GM23338 (cell line): ENCODE results near the gene KAT6B. TPM values are rescaled to one million over a fixed set of nuclear protein-coding genes. Genes with fewer than 3 reads are reported as not detected.

Source experiments
- ATAC-seq: fragments of 200-7000 bp; cut with Tn5 transposase; 3 replicates; pipeline ENCODE4 v1.9.1; 2020
- DNase-seq: peaks from one replicate; pipeline ENCODE4 v3.0.0-alpha.2; 2015; ENCODE audit warnings: low spot score
- H2AFZ ChIP-seq: fragments of 200-600 bp; sonication (generic); 2 replicates; pipeline ENCODE4 v1.8.0; 2016; ENCODE audit warnings: antibody characterized with exemption, mild to moderate bottlenecking, moderate library complexity
- H3F3A ChIP-seq: fragments of 200-600 bp; sonication (generic); replicated peaks from 2 replicates; pipeline ENCODE4 v1.8.0; 2017; ENCODE audit warnings: antibody characterized with exemption, mixed run types, low read depth
- H3K27ac ChIP-seq: fragments of 200-600 bp; sonication (generic); 2 replicates; pipeline ENCODE4 v1.6.1; 2016; ENCODE audit warnings: low read depth
- H3K27me3 ChIP-seq: fragments of 200-600 bp; sonication (generic); 2 replicates; pipeline ENCODE4 v1.8.0; 2016; ENCODE audit warnings: mild to moderate bottlenecking, mixed run types, moderate library complexity; ENCODE audit not compliant: insufficient read depth
- H3K36me3 ChIP-seq: fragments of 200-600 bp; sonication (generic); 2 replicates; pipeline ENCODE4 v1.8.0; 2016; ENCODE audit warnings: mild to moderate bottlenecking; ENCODE audit not compliant: insufficient read depth
- H3K4me1 ChIP-seq: fragments of 200-600 bp; sonication (generic); 2 replicates; pipeline ENCODE4 v1.8.0; 2016; ENCODE audit warnings: mild to moderate bottlenecking, moderate library complexity; ENCODE audit not compliant: insufficient read depth
- H3K4me2 ChIP-seq: fragments of 200-600 bp; sonication (generic); 2 replicates; pipeline ENCODE4 v1.7.1; 2017; ENCODE audit warnings: mixed run types
- H3K4me3 ChIP-seq: fragments of 200-600 bp; sonication (generic); 2 replicates; pipeline ENCODE4 v1.6.1; 2016; ENCODE audit warnings: mixed run types
- H3K79me2 ChIP-seq: fragments of 200-600 bp; sonication (generic); replicated peaks from 2 replicates; pipeline ENCODE4 v1.8.0; 2017; ENCODE audit warnings: mild to moderate bottlenecking; ENCODE audit not compliant: insufficient read depth
- H3K9me2 ChIP-seq: fragments of 200-600 bp; sonication (generic); 2 replicates; pipeline ENCODE4 v1.8.0; 2017; ENCODE audit not compliant: insufficient read depth
- H4K20me1 ChIP-seq: fragments of 200-600 bp; sonication (generic); replicated peaks from 2 replicates; pipeline ENCODE4 v1.8.0; 2017; ENCODE audit warnings: mild to moderate bottlenecking; ENCODE audit not compliant: insufficient read depth
- H3K27ac Mint-ChIP-seq: 2 replicates; pipeline ENCODE4 v1.8.0; 2020; ENCODE audit warnings: inconsistent platforms, mild to moderate bottlenecking, moderate library complexity, mixed read lengths
- H3K27me3 Mint-ChIP-seq: 3 replicates; pipeline ENCODE4 v1.8.0; 2022; ENCODE audit warnings: low read depth, mild to moderate bottlenecking, moderate library complexity, mixed read lengths, inconsistent platforms; ENCODE audit not compliant: insufficient read depth, poor library complexity
- H3K36me3 Mint-ChIP-seq: 3 replicates; pipeline ENCODE4 v1.8.0; 2021; ENCODE audit warnings: low read depth, mild to moderate bottlenecking, inconsistent platforms, moderate library complexity, mixed read lengths
- H3K4me1 Mint-ChIP-seq: 3 replicates; pipeline ENCODE4 v1.8.0; 2020; ENCODE audit warnings: mild to moderate bottlenecking, inconsistent platforms, mixed read lengths
- H3K4me3 Mint-ChIP-seq: 3 replicates; pipeline ENCODE4 v1.8.0; 2021; ENCODE audit warnings: moderate library complexity, mild to moderate bottlenecking, inconsistent platforms, mixed read lengths
- H3K9me3 Mint-ChIP-seq: 3 replicates; pipeline ENCODE4 v1.8.0; 2020; ENCODE audit warnings: moderate library complexity, mild to moderate bottlenecking, inconsistent platforms, mixed read lengths
- CREB1 ChIP-seq: fragments of 250-450 bp; sonication (Bioruptor Pico); IDR thresholded peaks from 2 replicates; pipeline ENCODE4 v1.5.0; 2020; ENCODE audit warnings: low read depth, mild to moderate bottlenecking, moderate library complexity
- EZH2 ChIP-seq: fragments of 200-600 bp; sonication (generic); IDR thresholded peaks from one replicate; pipeline ENCODE4 v1.8.0; 2017; ENCODE audit warnings: antibody characterized with exemption, mild to moderate bottlenecking, low read depth; ENCODE audit not compliant: unreplicated experiment
- EZH2phosphoT487 ChIP-seq: fragments of 200-600 bp; sonication (generic); IDR thresholded peaks from one replicate; pipeline ENCODE4 v1.8.1; 2018; ENCODE audit warnings: antibody characterized with exemption; ENCODE audit not compliant: unreplicated experiment
- JUNB ChIP-seq: IDR thresholded peaks from one replicate; pipeline ENCODE4 v1.6.1; 2016; ENCODE audit warnings: antibody characterized with exemption; ENCODE audit not compliant: unreplicated experiment
- NANOG ChIP-seq: IDR thresholded peaks from 2 replicates; pipeline ENCODE4 v1.6.1; 2016; ENCODE audit warnings: antibody characterized with exemption, borderline replicate concordance
- POLR2AphosphoS5 ChIP-seq: IDR thresholded peaks from 2 replicates; pipeline ENCODE4 v1.6.1; 2016; ENCODE audit warnings: antibody characterized with exemption, low read depth
- STAT1 ChIP-seq: IDR thresholded peaks from one replicate; pipeline ENCODE4 v1.6.1; 2016; ENCODE audit warnings: antibody characterized with exemption; ENCODE audit not compliant: unreplicated experiment
- ZNF114 ChIP-seq: fragments of 250-450 bp; sonication (Bioruptor Pico); IDR thresholded peaks from 2 replicates; pipeline ENCODE4 v1.5.0; 2020; ENCODE audit warnings: mild to moderate bottlenecking, moderate library complexity
- ZNF331 ChIP-seq: fragments of 250-450 bp; sonication (Bioruptor Pico); IDR thresholded peaks from 2 replicates; pipeline ENCODE4 v1.5.0; 2020; ENCODE audit warnings: low read depth, mild to moderate bottlenecking, moderate library complexity
- polyA plus RNA-seq: library from polyadenylated mRNA; unstranded; fragments of >200 nt; fragmentation: Nextera tagmentation; extraction: Ambion mirVana; gene quantifications from 2 replicates; pipeline ENCODE4 v1.2.1, GENCODE V29; 2016
- total RNA-seq: library from RNA; depleted of rRNA; stranded (reverse); fragments of >200 nt; shearing (Covaris generic); gene quantifications from 2 replicates; pipeline ENCODE4 v1.2.3, GENCODE V29; 2014
- TF ChIP-seq, protein P1 (sequence below): fragments of 250-450 bp; sonication (Bioruptor Pico); IDR thresholded peaks from 2 replicates; pipeline ENCODE4 v1.5.0; 2020; ENCODE audit warnings: mild to moderate bottlenecking, moderate library complexity
- TF ChIP-seq, protein P2 (sequence below): IDR thresholded peaks from one replicate; pipeline ENCODE4 v1.6.1; 2018; ENCODE audit warnings: antibody characterized with exemption; ENCODE audit not compliant: unreplicated experiment
- TF ChIP-seq, protein P3 (sequence below): IDR thresholded peaks from 2 replicates; pipeline ENCODE4 v1.6.1; 2016; ENCODE audit warnings: antibody characterized with exemption

KAT6B gene
- total and polyA plus RNA-seq, 2 experiments from 2014 or later = 21.3 to 31.4 TPM

DNA sequence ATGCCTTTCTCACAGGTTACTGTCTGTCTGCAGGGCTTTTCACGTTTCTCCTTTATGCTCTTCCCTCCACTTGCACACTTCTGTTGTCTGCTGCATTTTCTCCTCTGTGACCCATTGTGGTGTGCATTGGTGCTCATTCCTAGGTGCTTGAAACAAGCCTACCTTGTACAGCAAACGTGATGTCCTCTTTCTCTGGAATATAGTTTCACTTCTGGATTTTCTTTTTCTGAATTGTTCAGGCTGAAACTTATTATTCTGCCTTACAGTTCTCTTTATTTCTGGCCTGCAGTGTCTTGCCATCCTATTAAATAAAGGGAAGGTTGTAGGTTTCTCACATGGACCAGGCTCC, 156.2 kb downstream of the KAT6B start:
- Mint-ChIP-seq H3K4me1 (no peaks in the 10 kb centered on the region), H3K27me3 (no peaks in the 10 kb centered on the region), H3K4me3 (no peak overlapping the region), H3K9me3 (no peaks in the 10 kb centered on the region), H3K27ac (no peak overlapping the region), H3K36me3 (no peaks in the 10 kb centered on the region; the same call in 2 of the 3 replicates)
- H3K79me2 ChIP-seq = no peaks in the 10 kb centered on the region
- no peaks in the 10 kb centered on the region for H4K20me1 ChIP-seq
- no peaks in the 10 kb centered on the region for H3K36me3 ChIP-seq
- ATAC-seq = no peak
- H3K27me3 ChIP-seq = no peaks in the 10 kb centered on the region
- no peaks in the 10 kb centered on the region for H3F3A ChIP-seq
- no peak for TF ChIP-seq CREB1
- no peak for TF ChIP-seq JUNB
- H3K4me2 ChIP-seq = no peak overlapping the region
- H3K27ac ChIP-seq = no peak overlapping the region
- H3K4me1 ChIP-seq = no peaks in the 10 kb centered on the region
- no peak for DNase-seq
- H3K4me3 ChIP-seq = no peak overlapping the region
- H2AFZ ChIP-seq = no peak overlapping the region
- no peaks in the 10 kb centered on the region for H3K9me2 ChIP-seq

GRCh38 chr10:74983383-74983782, 157.0 kb downstream of the KAT6B start:
- H3K4me3 Mint-ChIP-seq = no peak overlapping the region
- TF ChIP-seq NANOG (no peak), ZNF114 (CRISPR knock-in tag) (no peak), CREB1 (no peak), EZH2phosphoT487 (no peak), ZNF331 (CRISPR knock-in tag) (no peak), STAT1 (no peak), POLR2AphosphoS5 (no peak), JUNB (no peak), EZH2 (no peak)
- TF ChIP-seq, protein P1, sequence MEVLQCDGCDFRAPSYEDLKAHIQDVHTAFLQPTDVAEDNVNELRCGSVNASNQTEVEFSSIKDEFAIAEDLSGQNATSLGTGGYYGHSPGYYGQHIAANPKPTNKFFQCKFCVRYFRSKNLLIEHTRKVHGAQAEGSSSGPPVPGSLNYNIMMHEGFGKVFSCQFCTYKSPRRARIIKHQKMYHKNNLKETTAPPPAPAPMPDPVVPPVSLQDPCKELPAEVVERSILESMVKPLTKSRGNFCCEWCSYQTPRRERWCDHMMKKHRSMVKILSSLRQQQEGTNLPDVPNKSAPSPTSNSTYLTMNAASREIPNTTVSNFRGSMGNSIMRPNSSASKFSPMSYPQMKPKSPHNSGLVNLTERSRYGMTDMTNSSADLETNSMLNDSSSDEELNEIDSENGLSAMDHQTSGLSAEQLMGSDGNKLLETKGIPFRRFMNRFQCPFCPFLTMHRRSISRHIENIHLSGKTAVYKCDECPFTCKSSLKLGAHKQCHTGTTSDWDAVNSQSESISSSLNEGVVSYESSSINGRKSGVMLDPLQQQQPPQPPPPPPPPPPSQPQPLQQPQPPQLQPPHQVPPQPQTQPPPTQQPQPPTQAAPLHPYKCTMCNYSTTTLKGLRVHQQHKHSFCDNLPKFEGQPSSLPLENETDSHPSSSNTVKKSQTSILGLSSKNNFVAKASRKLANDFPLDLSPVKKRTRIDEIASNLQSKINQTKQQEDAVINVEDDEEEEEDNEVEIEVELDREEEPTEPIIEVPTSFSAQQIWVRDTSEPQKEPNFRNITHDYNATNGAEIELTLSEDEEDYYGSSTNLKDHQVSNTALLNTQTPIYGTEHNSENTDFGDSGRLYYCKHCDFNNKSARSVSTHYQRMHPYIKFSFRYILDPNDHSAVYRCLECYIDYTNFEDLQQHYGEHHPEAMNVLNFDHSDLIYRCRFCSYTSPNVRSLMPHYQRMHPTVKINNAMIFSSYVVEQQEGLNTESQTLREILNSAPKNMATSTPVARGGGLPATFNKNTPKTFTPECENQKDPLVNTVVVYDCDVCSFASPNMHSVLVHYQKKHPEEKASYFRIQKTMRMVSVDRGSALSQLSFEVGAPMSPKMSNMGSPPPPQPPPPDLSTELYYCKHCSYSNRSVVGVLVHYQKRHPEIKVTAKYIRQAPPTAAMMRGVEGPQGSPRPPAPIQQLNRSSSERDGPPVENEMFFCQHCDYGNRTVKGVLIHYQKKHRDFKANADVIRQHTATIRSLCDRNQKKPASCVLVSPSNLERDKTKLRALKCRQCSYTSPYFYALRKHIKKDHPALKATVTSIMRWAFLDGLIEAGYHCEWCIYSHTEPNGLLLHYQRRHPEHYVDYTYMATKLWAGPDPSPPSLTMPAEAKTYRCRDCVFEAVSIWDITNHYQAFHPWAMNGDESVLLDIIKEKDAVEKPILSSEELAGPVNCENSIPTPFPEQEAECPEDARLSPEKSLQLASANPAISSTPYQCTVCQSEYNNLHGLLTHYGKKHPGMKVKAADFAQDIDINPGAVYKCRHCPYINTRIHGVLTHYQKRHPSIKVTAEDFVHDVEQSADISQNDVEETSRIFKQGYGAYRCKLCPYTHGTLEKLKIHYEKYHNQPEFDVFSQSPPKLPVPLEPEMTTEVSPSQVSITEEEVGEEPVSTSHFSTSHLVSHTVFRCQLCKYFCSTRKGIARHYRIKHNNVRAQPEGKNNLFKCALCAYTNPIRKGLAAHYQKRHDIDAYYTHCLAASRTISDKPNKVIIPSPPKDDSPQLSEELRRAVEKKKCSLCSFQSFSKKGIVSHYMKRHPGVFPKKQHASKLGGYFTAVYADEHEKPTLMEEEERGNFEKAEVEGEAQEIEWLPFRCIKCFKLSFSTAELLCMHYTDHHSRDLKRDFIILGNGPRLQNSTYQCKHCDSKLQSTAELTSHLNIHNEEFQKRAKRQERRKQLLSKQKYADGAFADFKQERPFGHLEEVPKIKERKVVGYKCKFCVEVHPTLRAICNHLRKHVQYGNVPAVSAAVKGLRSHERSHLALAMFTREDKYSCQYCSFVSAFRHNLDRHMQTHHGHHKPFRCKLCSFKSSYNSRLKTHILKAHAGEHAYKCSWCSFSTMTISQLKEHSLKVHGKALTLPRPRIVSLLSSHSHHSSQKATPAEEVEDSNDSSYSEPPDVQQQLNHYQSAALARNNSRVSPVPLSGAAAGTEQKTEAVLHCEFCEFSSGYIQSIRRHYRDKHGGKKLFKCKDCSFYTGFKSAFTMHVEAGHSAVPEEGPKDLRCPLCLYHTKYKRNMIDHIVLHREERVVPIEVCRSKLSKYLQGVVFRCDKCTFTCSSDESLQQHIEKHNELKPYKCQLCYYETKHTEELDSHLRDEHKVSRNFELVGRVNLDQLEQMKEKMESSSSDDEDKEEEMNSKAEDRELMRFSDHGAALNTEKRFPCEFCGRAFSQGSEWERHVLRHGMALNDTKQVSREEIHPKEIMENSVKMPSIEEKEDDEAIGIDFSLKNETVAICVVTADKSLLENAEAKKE (CRISPR knock-in tag) = no peak
- TF ChIP-seq, protein P2, sequence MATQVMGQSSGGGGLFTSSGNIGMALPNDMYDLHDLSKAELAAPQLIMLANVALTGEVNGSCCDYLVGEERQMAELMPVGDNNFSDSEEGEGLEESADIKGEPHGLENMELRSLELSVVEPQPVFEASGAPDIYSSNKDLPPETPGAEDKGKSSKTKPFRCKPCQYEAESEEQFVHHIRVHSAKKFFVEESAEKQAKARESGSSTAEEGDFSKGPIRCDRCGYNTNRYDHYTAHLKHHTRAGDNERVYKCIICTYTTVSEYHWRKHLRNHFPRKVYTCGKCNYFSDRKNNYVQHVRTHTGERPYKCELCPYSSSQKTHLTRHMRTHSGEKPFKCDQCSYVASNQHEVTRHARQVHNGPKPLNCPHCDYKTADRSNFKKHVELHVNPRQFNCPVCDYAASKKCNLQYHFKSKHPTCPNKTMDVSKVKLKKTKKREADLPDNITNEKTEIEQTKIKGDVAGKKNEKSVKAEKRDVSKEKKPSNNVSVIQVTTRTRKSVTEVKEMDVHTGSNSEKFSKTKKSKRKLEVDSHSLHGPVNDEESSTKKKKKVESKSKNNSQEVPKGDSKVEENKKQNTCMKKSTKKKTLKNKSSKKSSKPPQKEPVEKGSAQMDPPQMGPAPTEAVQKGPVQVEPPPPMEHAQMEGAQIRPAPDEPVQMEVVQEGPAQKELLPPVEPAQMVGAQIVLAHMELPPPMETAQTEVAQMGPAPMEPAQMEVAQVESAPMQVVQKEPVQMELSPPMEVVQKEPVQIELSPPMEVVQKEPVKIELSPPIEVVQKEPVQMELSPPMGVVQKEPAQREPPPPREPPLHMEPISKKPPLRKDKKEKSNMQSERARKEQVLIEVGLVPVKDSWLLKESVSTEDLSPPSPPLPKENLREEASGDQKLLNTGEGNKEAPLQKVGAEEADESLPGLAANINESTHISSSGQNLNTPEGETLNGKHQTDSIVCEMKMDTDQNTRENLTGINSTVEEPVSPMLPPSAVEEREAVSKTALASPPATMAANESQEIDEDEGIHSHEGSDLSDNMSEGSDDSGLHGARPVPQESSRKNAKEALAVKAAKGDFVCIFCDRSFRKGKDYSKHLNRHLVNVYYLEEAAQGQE = no peak
- TF ChIP-seq, protein P3, sequence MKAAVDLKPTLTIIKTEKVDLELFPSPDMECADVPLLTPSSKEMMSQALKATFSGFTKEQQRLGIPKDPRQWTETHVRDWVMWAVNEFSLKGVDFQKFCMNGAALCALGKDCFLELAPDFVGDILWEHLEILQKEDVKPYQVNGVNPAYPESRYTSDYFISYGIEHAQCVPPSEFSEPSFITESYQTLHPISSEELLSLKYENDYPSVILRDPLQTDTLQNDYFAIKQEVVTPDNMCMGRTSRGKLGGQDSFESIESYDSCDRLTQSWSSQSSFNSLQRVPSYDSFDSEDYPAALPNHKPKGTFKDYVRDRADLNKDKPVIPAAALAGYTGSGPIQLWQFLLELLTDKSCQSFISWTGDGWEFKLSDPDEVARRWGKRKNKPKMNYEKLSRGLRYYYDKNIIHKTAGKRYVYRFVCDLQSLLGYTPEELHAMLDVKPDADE = no peak

More at GRCh38 chr10:74983383-74983782, 157.0 kb downstream of the KAT6B start:
- no peaks in the 10 kb centered on the region for H3K4me1 ChIP-seq
- no peaks in the 10 kb centered on the region for H3K4me1 Mint-ChIP-seq
- H3F3A ChIP-seq = no peaks in the 10 kb centered on the region
- peak overlapping the region; percentile 32; the same call in 1 of the 2 replicates for H3K27ac Mint-ChIP-seq
- H3K4me3 ChIP-seq = no peak overlapping the region
- no peaks in the 10 kb centered on the region for H3K9me2 ChIP-seq
- no peaks in the 10 kb centered on the region for H3K9me3 Mint-ChIP-seq
- no peak for ATAC-seq
- H3K27me3 Mint-ChIP-seq = no peaks in the 10 kb centered on the region
- no peaks in the 10 kb centered on the region for H3K36me3 ChIP-seq
- no peaks in the 10 kb centered on the region for H3K27me3 ChIP-seq
- DNase-seq = no peak
- no peaks in the 10 kb centered on the region for H4K20me1 ChIP-seq
- H3K27ac ChIP-seq = no peak overlapping the region
- no peak overlapping the region for H2AFZ ChIP-seq
- no peak overlapping the region for H3K4me2 ChIP-seq
- no peaks in the 10 kb centered on the region for H3K79me2 ChIP-seq
- no peaks in the 10 kb centered on the region; the same call in 2 of the 3 replicates for H3K36me3 Mint-ChIP-seq
